Measurements from ENCODE around the gene EPGN.

EPGN gene

GRCh38 chr4:74353858-74354257 lies 45.6 kb downstream of the EPGN start:
- no peak overlapping the region for H3K9ac ChIP-seq (ENCODE audit: low read length)
- H3K4me1 ChIP-seq (ENCODE audit: low read length), result no peaks in the 10 kb centered on the region
- H3K36me3 ChIP-seq (replicated peaks; ENCODE audit: low read depth, low read length), result no peaks in the 10 kb centered on the region
- no peaks in the 10 kb centered on the region for H3K9me3 ChIP-seq (ENCODE audit: insufficient read depth, low read length)
- no peaks in the 10 kb centered on the region for H3K27me3 ChIP-seq (ENCODE audit: low read depth, low read length)
- TF ChIP-seq CTCF (IDR thresholded peaks at IDR 0.05; ENCODE audit: low read depth, low read length) (no peak), EZH2phosphoT487 (IDR thresholded peaks at IDR 0.05; ENCODE audit: low read depth) (no peak)
- no peaks in the 10 kb centered on the region for H4K20me1 ChIP-seq (ENCODE audit: insufficient read depth, low read length)
- H3K4me3 ChIP-seq (ENCODE audit: low read length), result no peak overlapping the region
- H3K4me2 ChIP-seq (ENCODE audit: low read length), result no peak overlapping the region
- H3K79me2 ChIP-seq (ENCODE audit: low read length), result no peaks in the 10 kb centered on the region
- no peak overlapping the region for H3K27ac ChIP-seq (ENCODE audit: low read length)
- no peak overlapping the region for H2AFZ ChIP-seq (ENCODE audit: low read depth, low read length)

GRCh38 chr4:74357965-74358364 lies 49.7 kb downstream of the EPGN start:
- no peak for TF ChIP-seq CTCF (IDR thresholded peaks at IDR 0.05; ENCODE audit: low read depth, low read length)
- no peak for TF ChIP-seq EZH2phosphoT487 (IDR thresholded peaks at IDR 0.05; ENCODE audit: low read depth)
- Histone ChIP-seq H3K79me2 (ENCODE audit: low read length) (no peaks in the 10 kb centered on the region), H3K4me1 (ENCODE audit: low read length) (no peaks in the 10 kb centered on the region), H3K4me3 (ENCODE audit: low read length) (no peak overlapping the region), H3K9ac (ENCODE audit: low read length) (no peak overlapping the region), H2AFZ (ENCODE audit: low read depth, low read length) (no peak overlapping the region), H3K9me3 (ENCODE audit: insufficient read depth, low read length) (no peaks in the 10 kb centered on the region), H3K27ac (ENCODE audit: low read length) (no peak overlapping the region), H3K4me2 (ENCODE audit: low read length) (no peak overlapping the region), H3K27me3 (ENCODE audit: low read depth, low read length) (no peaks in the 10 kb centered on the region), H4K20me1 (ENCODE audit: insufficient read depth, low read length) (no peaks in the 10 kb centered on the region), H3K36me3 (replicated peaks; ENCODE audit: low read depth, low read length) (no peaks in the 10 kb centered on the region)

GRCh38 chr4:74361671-74362070 lies 53.4 kb downstream of the EPGN start:
- Histone ChIP-seq H3K9me3 (ENCODE audit: insufficient read depth, low read length) (no peaks in the 10 kb centered on the region), H3K79me2 (ENCODE audit: low read length) (no peaks in the 10 kb centered on the region), H3K9ac (ENCODE audit: low read length) (no peak overlapping the region), H3K36me3 (replicated peaks; ENCODE audit: low read depth, low read length) (no peaks in the 10 kb centered on the region), H4K20me1 (ENCODE audit: insufficient read depth, low read length) (no peaks in the 10 kb centered on the region), H3K27ac (ENCODE audit: low read length) (no peak overlapping the region), H2AFZ (ENCODE audit: low read depth, low read length) (no peak overlapping the region), H3K27me3 (ENCODE audit: low read depth, low read length) (no peaks in the 10 kb centered on the region), H3K4me2 (ENCODE audit: low read length) (no peak overlapping the region), H3K4me1 (ENCODE audit: low read length) (0 out of 2 replicates have a peak, but pooled peaks cover 5% of the 10 kb centered on the region), H3K4me3 (ENCODE audit: low read length) (no peak overlapping the region)
- TF ChIP-seq EZH2phosphoT487 (IDR thresholded peaks at IDR 0.05; ENCODE audit: low read depth), result no peak
- TF ChIP-seq CTCF (IDR thresholded peaks at IDR 0.05; ENCODE audit: low read depth, low read length), result no peak

- no peaks in the 10 kb centered on the region for H3K27me3 ChIP-seq (ENCODE audit: low read depth, low read length)
- 0 out of 2 replicates have a peak, but pooled peaks cover 5% of the 10 kb centered on the region for H3K4me1 ChIP-seq (ENCODE audit: low read length)
- no peak overlapping the region for H3K27ac ChIP-seq (ENCODE audit: low read length)
- no peak overlapping the region for H3K4me2 ChIP-seq (ENCODE audit: low read length)
- H2AFZ ChIP-seq (ENCODE audit: low read depth, low read length), result no peak overlapping the region
- H3K4me3 ChIP-seq (ENCODE audit: low read length), result no peak overlapping the region
- TF ChIP-seq CTCF (IDR thresholded peaks at IDR 0.05; ENCODE audit: low read depth, low read length) (no peak), EZH2phosphoT487 (IDR thresholded peaks at IDR 0.05; ENCODE audit: low read depth) (no peak)
- no peaks in the 10 kb centered on the region for H3K36me3 ChIP-seq (replicated peaks; ENCODE audit: low read depth, low read length)
- no peak overlapping the region for H3K9ac ChIP-seq (ENCODE audit: low read length)
- no peaks in the 10 kb centered on the region for H3K9me3 ChIP-seq (ENCODE audit: insufficient read depth, low read length)
- no peaks in the 10 kb centered on the region for H3K79me2 ChIP-seq (ENCODE audit: low read length)
- H4K20me1 ChIP-seq (ENCODE audit: insufficient read depth, low read length), result no peaks in the 10 kb centered on the region
These were observed 54.1 kb downstream of the EPGN start for GRCh38 chr4:74362347-74362746.

Measured in OCI-LY3 (cell line).